HepG2 (cell line): ENCODE measurements around the gene FAM200B. TPM values are rescaled to one million over a fixed set of nuclear protein-coding genes. Genes with fewer than 3 reads are reported as not detected.
A peak's percentile ranks its signal among the peaks of the same experiment; 100 is the strongest.

Experiments
- ATAC-seq: fragments of 200-7000 bp; cut with Tn5 transposase; 3 replicates; pipeline ENCODE4 v1.9.1; 2020; ENCODE audit warnings: mild to moderate bottlenecking, moderate library complexity
- BruUV-seq: library from RNA; stranded (reverse); fragments of 400-500 nt; replicated peaks from 2 replicates; lab custom pipeline; 2021; lab: Mats Ljungman, UMichigan
- CTCF ChIA-PET: fragments of 300-600 bp; formaldehyde crosslinking; extraction: SDS; loops from one replicate; lab custom pipeline; 2021; ENCODE audit warnings: low total read pairs, inconsistent platforms, low intra/inter-chr PET ratio; lab: Yijun Ruan, JAX
- POLR2A ChIA-PET: fragments of 350-600 bp; sonication (Branson Sonifier 250); formaldehyde crosslinking; loops from one replicate; lab custom pipeline; 2020; ENCODE audit warnings: antibody characterized with exemption, inconsistent platforms; lab: Yijun Ruan, JAX
- DNase-seq: peaks from one replicate; pipeline ENCODE4 v3.0.0-alpha.2; 2015; ENCODE audit warnings: low spot score
- FAIRE-seq: peaks from 3 replicates; lab custom pipeline; 2011; peaks lifted over from hg19 to GRCh38; lab: Jason Lieb, UNC
- H2AFZ ChIP-seq: one replicate; pipeline ENCODE4 v1.6.1; 2011; ENCODE audit warnings: low read length, inconsistent platforms
- H3K27ac ChIP-seq: fragments of 300-600 bp; 3 replicates; pipeline ENCODE4 v1.8.0; 2011; ENCODE audit warnings: mixed run types, mild to moderate bottlenecking, mixed read lengths, low read length, inconsistent platforms; ENCODE audit not compliant: insufficient read depth; ENCODE audit errors: extremely low read length
- H3K27me3 ChIP-seq, 2 experiments: fragments of 200-600 bp in 1 of 2; 2 replicates in 1 of 2; 3 replicates in 1 of 2; pipeline versions ENCODE4 v1.6.0 to v1.8.0; 2011; ENCODE audit warnings: low read length in 2 of 2, mild to moderate bottlenecking in 2 of 2, moderate library complexity in 2 of 2, inconsistent platforms in 1 of 2; ENCODE audit not compliant: insufficient read depth in 2 of 2, control insufficient read depth in 1 of 2
- H3K36me3 ChIP-seq, 2 experiments: fragments of 200-600 bp in 1 of 2; replicated peaks in 1 of 2; 2 replicates in 1 of 2; 3 replicates in 1 of 2; pipeline versions ENCODE4 v1.5.1 to v1.8.0; 2011; ENCODE audit warnings: low read length in 2 of 2, inconsistent platforms in 1 of 2; ENCODE audit not compliant: insufficient read depth in 2 of 2, control insufficient read depth in 1 of 2
- H3K4me1 ChIP-seq: 2 replicates; pipeline ENCODE4 v1.5.1; 2012; ENCODE audit warnings: low read length, inconsistent platforms; ENCODE audit not compliant: insufficient read depth
- H3K4me2 ChIP-seq: 2 replicates; pipeline ENCODE4 v1.6.0; 2011; ENCODE audit warnings: low read depth, low read length, inconsistent platforms
- H3K4me3 ChIP-seq, 3 experiments: fragments of 200-600 bp in 1 of 3; sonication (generic), shearing (Covaris generic) in 1 of 3; replicated peaks in 1 of 3; 2 replicates each; pipeline ENCODE4 v1.5.1; 2011 to 2016; ENCODE audit warnings: low read length in 3 of 3, inconsistent platforms in 2 of 3, low read depth in 2 of 3, mild to moderate bottlenecking in 2 of 3, control low read depth in 1 of 3, mixed read lengths in 1 of 3; ENCODE audit not compliant: insufficient read depth in 1 of 3
- H3K79me2 ChIP-seq: one replicate; pipeline ENCODE4 v1.6.1; 2011; ENCODE audit warnings: low read length, inconsistent platforms; ENCODE audit not compliant: insufficient read depth
- H3K9ac ChIP-seq: 2 replicates; pipeline ENCODE4 v1.6.0; 2011; ENCODE audit warnings: mild to moderate bottlenecking, low read depth, low read length, inconsistent platforms; ENCODE audit not compliant: insufficient read depth
- H3K9me3 ChIP-seq: 2 replicates; pipeline ENCODE4 v1.5.1; 2012; ENCODE audit warnings: mild to moderate bottlenecking, low read length
- H4K20me1 ChIP-seq: 2 replicates; pipeline ENCODE4 v1.6.0; 2011; ENCODE audit warnings: inconsistent platforms, mild to moderate bottlenecking, low read length, moderate library complexity; ENCODE audit not compliant: insufficient read depth
- HNRNPLL ChIP-seq: fragments of 200-400 bp; formaldehyde crosslinking; IDR thresholded peaks from 2 replicates; pipeline ENCODE4 v1.6.1; 2017; ENCODE audit warnings: mild to moderate bottlenecking, low read depth, low read length; ENCODE audit not compliant: poor library complexity, severe bottlenecking
- HOMEZ ChIP-seq: IDR thresholded peaks from 2 replicates; pipeline ENCODE4 v1.6.1; 2016; ENCODE audit warnings: low read depth
- MAF1 ChIP-seq: sonication (generic); formaldehyde crosslinking; IDR thresholded peaks from 2 replicates; pipeline ENCODE4 v1.5.0; 2020; ENCODE audit warnings: missing genetic modification reagents, borderline replicate concordance
- NR3C1 ChIP-seq: sonication (generic); formaldehyde crosslinking; IDR thresholded peaks from 2 replicates; pipeline ENCODE4 v1.4.0; 2020; ENCODE audit warnings: missing genetic modification reagents
- POGZ ChIP-seq: sonication (generic); formaldehyde crosslinking; IDR thresholded peaks from 2 replicates; pipeline ENCODE4 v1.4.0; 2020; ENCODE audit warnings: mild to moderate bottlenecking, missing genetic modification reagents
- POLR2A ChIP-seq, 2 experiments: IDR thresholded peaks; 2 replicates each; pipeline ENCODE4 v1.6.1; 2011; ENCODE audit warnings: low read depth in 2 of 2, low read length in 2 of 2, mild to moderate bottlenecking in 1 of 2, moderate library complexity in 1 of 2; ENCODE audit not compliant: insufficient read depth in 1 of 2
- RARG ChIP-seq: sonication (generic); formaldehyde crosslinking; IDR thresholded peaks from 2 replicates; pipeline ENCODE4 v1.4.0; 2020; ENCODE audit warnings: low read depth, mild to moderate bottlenecking, missing genetic modification reagents
- SATB2 ChIP-seq: sonication (generic); formaldehyde crosslinking; IDR thresholded peaks from 2 replicates; pipeline ENCODE4 v1.5.0; 2020; ENCODE audit warnings: missing genetic modification reagents
- XBP1 ChIP-seq: sonication (generic); formaldehyde crosslinking; IDR thresholded peaks from 2 replicates; pipeline ENCODE4 v1.5.0; 2020; ENCODE audit warnings: missing genetic modification reagents
- ZKSCAN5 ChIP-seq: sonication (generic); formaldehyde crosslinking; IDR thresholded peaks from 2 replicates; pipeline ENCODE4 v1.5.1; 2020; ENCODE audit warnings: mild to moderate bottlenecking, missing genetic modification reagents
- ZNF225 ChIP-seq: sonication (generic); formaldehyde crosslinking; IDR thresholded peaks from 2 replicates; pipeline ENCODE4 v1.4.0; 2020; ENCODE audit warnings: mild to moderate bottlenecking, missing genetic modification reagents
- ZNF3 ChIP-seq: IDR thresholded peaks from 2 replicates; pipeline ENCODE4 v1.7.0; 2017; ENCODE audit warnings: inconsistent platforms
- ZNF670 ChIP-seq: sonication (generic); formaldehyde crosslinking; IDR thresholded peaks from 2 replicates; pipeline ENCODE4 v1.8.0; 2022; ENCODE audit warnings: mild to moderate bottlenecking, missing genetic modification reagents, borderline replicate concordance
- ZSCAN20 ChIP-seq: sonication (generic); formaldehyde crosslinking; IDR thresholded peaks from 2 replicates; pipeline ENCODE4 v1.4.0; 2020; ENCODE audit warnings: missing genetic modification reagents, mild to moderate bottlenecking, borderline replicate concordance
- WGBS: methylation state at CpG from one replicate; pipeline ENCODE4 v1.1.6; 2017; ENCODE audit warnings: low lambda C conversion rate; 5-methylcytosine and 5-hydroxymethylcytosine counted together
- in situ Hi-C: cut with HindIII; loops from 2 replicates; pipeline ENCODE4 v1.10.0; 2017; ENCODE audit warnings: low pct_unique_long_range_greater_than_20kb; ENCODE audit not compliant: extremely low pct_ligation_motif_present
- intact Hi-C: fragments of 100-400 bp; cut with micrococcal nuclease; formaldehyde crosslinking; loops from one replicate; pipeline ENCODE4 v1.10.0; 2022; ENCODE audit not compliant: unreplicated experiment
- polyA plus RNA-seq, 8 experiments: library from polyadenylated mRNA; depleted of rRNA in 3 of 8; stranded (reverse) in 7 of 8; unstranded in 1 of 8; fragments of >200 nt; fragmentation: Illumina TruSeq in 4 of 8; extraction: Trizol in 4 of 8; gene quantifications; 2 replicates each; pipeline versions ENCODE4 v1.2.1 to v1.2.3, GENCODE V29; 2011 to 2016; ENCODE audit warnings: low read depth in 4 of 8, missing spikeins in 1 of 8, mixed read lengths in 1 of 8; ENCODE audit not compliant: insufficient read depth in 1 of 8
- total RNA-seq, 5 experiments: library from RNA; depleted of rRNA; stranded (reverse); fragments of >200 nt; fragmentation: Illumina TruSeq; extraction: Trizol; gene quantifications; 2 replicates each; pipeline ENCODE4 v1.2.3, GENCODE V29; 2016; ENCODE audit warnings: low read depth in 1 of 5
- TF ChIP-seq, protein P1 (sequence below): sonication (generic); formaldehyde crosslinking; IDR thresholded peaks from 2 replicates; pipeline ENCODE4 v1.4.0; 2020; ENCODE audit warnings: missing genetic modification reagents

Gene FAM200B
- total and polyA plus RNA-seq, 2 of the 13 experiments (the other 11 are each of a cell fraction or from before 2014, with no cell fraction given) = 25.6 to 41.8 TPM

GRCh38 chr4:15702941-15703403 lies 21.3 kb downstream of the FAM200B start, which contains the start of gene BST1:
Gene BST1, plus strand, starts transcription at chr4:15703065. Its CDS starts 80 bp downstream, at chr4:15703145.
- H3K4me1 ChIP-seq = peaks cover 56% of the 10 kb centered on the region
- H3K4me3 ChIP-seq = no peak within 1 kb of the TSS
- peaks cover 4% of the 10 kb centered on the region; the same call in 1 of the 2 replicates for H3K9me3 ChIP-seq
- intact Hi-C loops (no loop called here), in situ Hi-C loops (no loop called here)
- ChIA-PET CTCF (no interaction called here), POLR2A (no interaction called here)
- H4K20me1 ChIP-seq = no peaks in the 10 kb centered on the region
- H3K9ac ChIP-seq = no peak within 1 kb of the TSS
- no TSS peak for BruUV-seq
- 98% methylated on average over 43 of the region's 43 CpGs for WGBS
- H3K4me2 ChIP-seq = no peak within 1 kb of the TSS
- H3K27me3 ChIP-seq = no peaks in the 10 kb centered on the region
- FAIRE-seq = no peak
- H3K36me3 ChIP-seq = no peaks in the 10 kb centered on the region
- TF ChIP-seq, protein P1, sequence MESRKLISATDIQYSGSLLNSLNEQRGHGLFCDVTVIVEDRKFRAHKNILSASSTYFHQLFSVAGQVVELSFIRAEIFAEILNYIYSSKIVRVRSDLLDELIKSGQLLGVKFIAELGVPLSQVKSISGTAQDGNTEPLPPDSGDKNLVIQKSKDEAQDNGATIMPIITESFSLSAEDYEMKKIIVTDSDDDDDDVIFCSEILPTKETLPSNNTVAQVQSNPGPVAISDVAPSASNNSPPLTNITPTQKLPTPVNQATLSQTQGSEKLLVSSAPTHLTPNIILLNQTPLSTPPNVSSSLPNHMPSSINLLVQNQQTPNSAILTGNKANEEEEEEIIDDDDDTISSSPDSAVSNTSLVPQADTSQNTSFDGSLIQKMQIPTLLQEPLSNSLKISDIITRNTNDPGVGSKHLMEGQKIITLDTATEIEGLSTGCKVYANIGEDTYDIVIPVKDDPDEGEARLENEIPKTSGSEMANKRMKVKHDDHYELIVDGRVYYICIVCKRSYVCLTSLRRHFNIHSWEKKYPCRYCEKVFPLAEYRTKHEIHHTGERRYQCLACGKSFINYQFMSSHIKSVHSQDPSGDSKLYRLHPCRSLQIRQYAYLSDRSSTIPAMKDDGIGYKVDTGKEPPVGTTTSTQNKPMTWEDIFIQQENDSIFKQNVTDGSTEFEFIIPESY (CRISPR knock-in tag) = peak; percentile 27; the same call in 1 of the 2 replicates
- no peak for TF ChIP-seq ZKSCAN5 (CRISPR knock-in tag)
- no peaks in the 10 kb centered on the region for H3K79me2 ChIP-seq
- no peak within 1 kb of the TSS for H2AFZ ChIP-seq
- no peak for DNase-seq
- no peak within 1 kb of the TSS for H3K27ac ChIP-seq
- no peak for ATAC-seq

GRCh38 chr4:15703439-15703838 lies 21.8 kb downstream of the FAM200B start:
- Histone ChIP-seq H3K4me2 (no peak overlapping the region), H2AFZ (no peak overlapping the region), H3K9ac (no peak overlapping the region), H3K27ac (no peak overlapping the region), H3K27me3 (no peaks in the 10 kb centered on the region), H3K4me3 (no peak overlapping the region), H3K36me3 (no peaks in the 10 kb centered on the region), H4K20me1 (no peaks in the 10 kb centered on the region), H3K4me1 (peaks cover 56% of the 10 kb centered on the region), H3K9me3 (0 out of 2 replicates have a peak, but pooled peaks cover 4% of the 10 kb centered on the region), H3K79me2 (no peaks in the 10 kb centered on the region)
- DNase-seq = no peak
- in situ Hi-C loops (no loop called here), intact Hi-C loops (no loop called here)
- no peak for FAIRE-seq
- no peak for ATAC-seq
- TF ChIP-seq HNRNPLL (no peak), ZNF3 (CRISPR knock-in tag) (no peak), MAF1 (CRISPR knock-in tag) (no peak), NR3C1 (CRISPR knock-in tag) (no peak), ZNF670 (no peak), XBP1 (CRISPR knock-in tag) (no peak), RARG (CRISPR knock-in tag) (no peak), HOMEZ (CRISPR knock-in tag) (no peak), SATB2 (CRISPR knock-in tag) (no peak), POGZ (CRISPR knock-in tag) (no peak), ZNF225 (CRISPR knock-in tag) (no peak), ZSCAN20 (CRISPR knock-in tag) (no peak), POLR2A (IDR thresholded peaks at IDR 0.05; ENCODE audit: insufficient read depth in 1 of 2, low read depth in 2 of 2, low read length in 2 of 2) (no peak)
- 89% methylated on average over 11 of the region's 11 CpGs for WGBS
- POLR2A ChIA-PET = no interaction called here
- CTCF ChIA-PET = no interaction called here
- no TSS peak for BruUV-seq
